NCI-H1694 treated with DMSO at 0.1 percent for 48 hours (cell line): ENCODE measurements around the gene MEG3.

ENCODE experiments used
- DNase-seq: peaks from one replicate; lab custom pipeline; 2025; lab: John Stamatoyannopoulos, UW

MEG3 gene

GRCh38 chr14:100898465-100898864 lies 72.5 kb downstream of the MEG3 start:
- DNase-seq = no peak

- peak; percentile 50 for DNase-seq
Observed at GRCh38 chr14:100898935-100899883, 73.3 kb downstream of the MEG3 start.

DNA sequence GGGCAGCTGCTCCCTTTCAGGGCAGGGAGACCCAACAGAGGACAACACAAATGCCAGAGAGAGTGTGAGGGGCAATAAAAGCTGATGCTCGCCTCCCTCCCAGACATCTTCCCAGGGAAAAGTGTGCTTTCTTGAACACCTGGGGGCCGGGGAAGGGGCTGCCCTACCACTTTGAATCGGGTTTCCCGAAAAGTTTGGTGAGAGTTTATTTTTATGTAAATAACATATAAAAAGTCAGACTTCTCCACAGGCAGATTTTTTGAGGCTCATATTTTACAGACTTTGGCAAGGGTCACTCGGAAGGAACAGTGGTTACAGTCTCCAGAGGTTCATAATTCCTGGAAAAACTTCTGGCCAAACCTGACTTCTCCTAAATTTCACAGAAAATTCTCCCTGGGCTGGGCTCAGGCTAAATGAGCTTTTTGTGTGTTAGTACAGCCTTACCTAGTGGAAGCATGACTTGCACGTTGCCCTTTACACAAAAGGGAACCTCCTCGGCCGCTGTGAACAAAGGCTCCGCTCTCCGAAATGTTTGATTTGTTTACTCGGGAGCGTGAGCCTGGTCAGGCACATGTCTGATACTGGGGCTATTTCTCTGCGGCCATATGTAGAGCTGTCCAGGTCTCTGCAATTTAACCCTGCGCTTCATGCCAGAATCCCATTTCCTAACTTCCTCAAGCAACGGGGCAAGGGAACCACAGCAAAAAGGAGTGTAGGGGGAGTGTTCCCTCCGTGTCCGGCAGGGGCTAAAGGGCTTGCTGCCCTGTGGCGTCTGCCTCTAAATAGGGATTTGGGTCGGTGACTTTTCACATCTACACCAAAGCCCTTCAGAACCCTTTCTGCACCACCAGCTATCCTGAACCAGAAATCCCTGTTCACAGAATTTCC lies 74.2 kb downstream of the MEG3 start:
- no peak for DNase-seq

DNA sequence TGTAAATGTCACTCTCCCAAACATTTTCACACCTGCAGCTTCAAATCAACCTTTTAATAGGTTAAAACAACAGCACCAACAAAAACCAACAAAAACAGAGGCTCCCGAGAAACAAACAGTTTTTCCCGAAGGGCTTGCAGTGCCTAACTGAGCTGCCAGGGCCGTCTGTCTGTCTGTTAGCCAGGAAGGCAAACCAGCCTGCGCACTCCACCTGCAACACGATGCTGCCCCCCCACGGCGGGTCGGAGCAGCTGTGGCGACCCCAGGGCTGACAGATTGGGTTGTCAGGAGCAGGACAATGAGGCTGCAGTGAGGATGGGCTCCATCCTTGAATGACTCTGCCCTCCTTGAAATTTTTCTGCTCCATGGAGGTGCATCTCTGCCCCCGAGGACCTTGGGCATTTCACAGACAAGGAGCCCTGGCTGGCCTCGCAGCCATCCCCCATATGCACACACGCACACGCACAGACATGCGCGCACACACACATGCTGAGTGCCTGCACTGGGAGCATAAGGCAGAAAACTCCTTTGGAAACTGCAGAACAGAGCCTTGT lies 75.0 kb downstream of the MEG3 start:
- DNase-seq = peak; percentile 86

DNA sequence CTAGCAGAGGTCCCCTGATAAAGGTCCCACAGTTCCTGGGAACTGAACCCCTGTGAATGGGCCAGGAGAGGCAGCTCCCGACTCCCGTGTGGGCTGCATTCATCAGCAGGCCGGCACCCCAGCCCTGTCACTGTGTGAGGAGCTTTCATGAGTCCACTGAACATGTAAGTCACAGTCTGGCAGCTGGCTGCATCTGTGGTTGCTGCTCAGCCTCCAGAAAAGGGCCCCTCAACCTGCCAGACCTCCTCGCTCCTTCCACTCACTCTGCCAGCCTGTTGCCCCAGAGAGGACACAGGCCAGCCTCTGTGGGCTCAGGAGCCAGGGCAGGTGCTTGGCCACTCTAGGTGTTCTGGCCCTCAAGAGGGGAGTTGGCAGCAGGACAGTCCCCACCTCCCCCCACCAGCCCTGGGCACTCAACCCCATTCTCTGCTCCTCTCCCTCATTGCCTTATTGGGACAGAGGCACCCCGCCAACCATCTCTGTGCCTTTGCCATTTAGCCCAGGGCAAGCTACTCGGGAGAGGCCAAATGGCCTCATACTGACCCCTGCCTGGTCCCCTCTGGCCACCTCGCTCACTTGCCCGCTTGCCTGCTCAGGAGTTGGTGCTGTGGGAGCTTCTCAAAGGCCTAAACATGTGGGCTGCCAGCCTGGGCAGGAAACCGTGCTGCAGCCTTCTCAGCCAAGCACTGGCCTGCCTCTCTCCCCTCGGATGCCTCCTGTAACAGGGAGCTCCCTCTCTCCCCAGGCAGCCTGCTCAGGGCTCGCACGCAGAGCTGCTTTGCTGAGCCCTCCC lies 75.7 kb downstream of the MEG3 start:
- no peak for DNase-seq

- peak; percentile 52 for DNase-seq
Observed at GRCh38 chr14:100902295-100903133, 76.6 kb downstream of the MEG3 start.

DNA sequence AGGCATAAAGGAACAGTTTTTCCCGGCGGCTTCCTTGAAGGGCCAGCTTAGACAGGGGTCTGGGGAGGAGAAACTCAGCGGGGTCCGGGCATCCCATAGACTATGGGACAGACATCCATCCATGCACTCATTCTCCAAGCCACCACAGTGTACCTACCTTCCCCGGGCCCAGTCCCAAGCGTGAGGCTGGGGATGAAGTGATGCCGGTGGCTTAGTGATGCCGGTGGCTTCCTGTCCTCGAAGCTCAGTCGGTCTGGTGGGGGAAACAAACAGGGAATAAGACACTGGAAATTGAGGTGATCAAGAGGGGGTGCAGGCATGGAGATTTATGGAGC lies 77.2 kb downstream of the MEG3 start:
- no peak for DNase-seq

- DNase-seq = no peak
Observed at GRCh38 chr14:100903672-100904185, 77.8 kb downstream of the MEG3 start, which contains the start of gene RTL1. Gene RTL1 (minus strand): TSS chr14:100903722. CDS start chr14:100884788, 18,934 bp downstream.

GRCh38 chr14:100904307-100905087 lies 78.6 kb downstream of the MEG3 start:
- DNase-seq = peak; percentile 65

DNA sequence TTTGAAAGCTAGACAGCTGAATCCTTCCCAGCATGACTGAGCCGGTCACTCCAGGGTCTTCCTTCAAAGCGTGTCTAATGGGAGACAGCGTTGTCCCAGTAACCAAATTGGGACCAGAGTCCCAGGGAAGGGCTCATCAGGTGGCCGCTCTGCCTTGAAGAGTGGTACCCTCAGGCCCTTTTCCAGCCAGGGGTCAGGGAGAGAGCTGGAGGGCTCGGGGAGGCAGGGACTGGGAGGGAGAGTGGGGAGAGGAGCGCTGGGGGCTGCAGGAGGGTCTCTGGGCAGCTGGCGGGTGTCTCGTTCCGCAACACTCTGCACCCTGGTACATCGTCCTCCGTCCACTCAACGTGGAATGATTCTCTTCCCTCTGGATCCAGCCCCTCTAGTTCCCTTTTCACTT lies 79.2 kb downstream of the MEG3 start:
- DNase-seq = no peak

DNA sequence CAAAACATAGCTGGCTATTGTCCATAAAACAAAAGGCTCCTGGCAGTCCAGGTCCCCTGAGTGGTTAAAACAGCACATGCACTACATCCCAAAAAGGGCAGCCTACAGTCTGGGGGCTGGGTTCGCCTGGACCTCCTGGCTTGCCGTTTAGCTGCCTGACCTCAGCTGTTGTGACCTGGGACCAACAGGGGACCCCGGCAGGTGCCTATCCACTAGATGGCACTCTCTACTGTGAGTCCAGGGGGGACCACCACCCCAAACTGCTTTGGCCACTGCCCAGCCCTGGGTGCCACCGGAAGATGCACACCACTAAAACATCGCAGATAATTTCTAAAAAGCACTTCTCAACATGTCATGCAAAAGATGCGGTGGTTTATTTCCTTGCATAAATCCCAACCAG lies 80.5 kb downstream of the MEG3 start:
- DNase-seq = no peak

- DNase-seq = no peak
Observed at GRCh38 chr14:100907240-100907639, 81.3 kb downstream of the MEG3 start.

DNA sequence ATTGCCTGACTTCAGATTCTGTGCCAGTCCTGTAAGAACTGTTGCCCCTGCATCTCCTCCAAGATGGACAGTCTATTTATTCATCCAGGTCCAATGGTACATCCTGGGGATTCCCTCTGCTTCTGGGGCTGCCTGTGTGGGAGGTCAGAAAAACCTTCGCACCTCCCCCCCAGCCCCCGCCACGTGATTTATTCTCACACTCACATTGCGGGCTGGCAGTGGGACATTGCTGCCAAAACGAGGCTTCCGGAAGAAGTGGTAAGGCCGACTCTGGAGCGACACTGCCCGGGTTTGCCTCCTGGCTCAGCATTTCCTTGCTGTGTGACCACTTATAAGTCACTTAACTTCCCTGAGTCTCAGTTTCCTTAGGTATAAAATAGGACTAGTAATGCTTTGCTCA lies 83.5 kb downstream of the MEG3 start:
- DNase-seq = no peak
